ENCODE measurements around the gene E2F4. TPM values are rescaled to one million over a fixed set of nuclear protein-coding genes. Genes with fewer than 3 reads are reported as not detected.

The E2F4 gene
- total and polyA plus RNA-seq, 9 of the 15 experiments (the other 6 are each of a cell fraction or from before 2014, with no cell fraction given), result 9.7 to 139 (median 106) TPM

DNA sequence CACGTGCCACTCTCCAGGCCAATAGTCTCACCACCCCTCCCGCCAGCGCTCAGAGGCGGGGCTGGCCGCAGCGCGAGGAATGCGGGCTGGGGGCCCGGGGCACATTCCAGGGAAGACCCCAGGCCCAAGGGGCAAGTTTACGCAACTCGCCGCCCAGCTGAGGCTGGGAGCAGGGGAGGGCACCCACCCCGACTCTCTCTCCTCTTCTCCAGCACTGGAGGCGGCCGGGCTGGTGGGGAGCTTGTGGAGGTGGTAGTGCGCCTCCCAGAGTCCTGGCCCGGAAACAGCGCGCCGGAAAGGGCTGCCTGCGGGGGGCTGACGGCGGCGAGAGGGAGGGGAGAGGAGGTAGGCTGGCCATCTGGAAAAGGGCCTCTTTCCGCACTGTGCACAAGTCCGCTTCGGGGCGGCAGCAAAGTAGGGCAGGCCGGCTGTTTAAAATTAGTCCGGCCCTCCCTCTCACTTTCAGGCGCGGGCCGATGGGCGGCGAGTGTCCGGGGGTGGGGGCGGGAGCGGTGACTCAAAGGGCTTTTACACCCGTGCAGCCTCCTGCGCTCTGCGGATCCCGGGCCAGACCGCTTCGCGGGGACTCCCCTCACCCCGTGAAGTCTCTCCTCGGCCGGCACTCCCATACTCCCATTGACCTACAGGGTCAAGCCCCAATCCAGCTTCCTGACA, 54.3 kb downstream of the E2F4 start (continued):
- TF ChIP-seq, protein P1, sequence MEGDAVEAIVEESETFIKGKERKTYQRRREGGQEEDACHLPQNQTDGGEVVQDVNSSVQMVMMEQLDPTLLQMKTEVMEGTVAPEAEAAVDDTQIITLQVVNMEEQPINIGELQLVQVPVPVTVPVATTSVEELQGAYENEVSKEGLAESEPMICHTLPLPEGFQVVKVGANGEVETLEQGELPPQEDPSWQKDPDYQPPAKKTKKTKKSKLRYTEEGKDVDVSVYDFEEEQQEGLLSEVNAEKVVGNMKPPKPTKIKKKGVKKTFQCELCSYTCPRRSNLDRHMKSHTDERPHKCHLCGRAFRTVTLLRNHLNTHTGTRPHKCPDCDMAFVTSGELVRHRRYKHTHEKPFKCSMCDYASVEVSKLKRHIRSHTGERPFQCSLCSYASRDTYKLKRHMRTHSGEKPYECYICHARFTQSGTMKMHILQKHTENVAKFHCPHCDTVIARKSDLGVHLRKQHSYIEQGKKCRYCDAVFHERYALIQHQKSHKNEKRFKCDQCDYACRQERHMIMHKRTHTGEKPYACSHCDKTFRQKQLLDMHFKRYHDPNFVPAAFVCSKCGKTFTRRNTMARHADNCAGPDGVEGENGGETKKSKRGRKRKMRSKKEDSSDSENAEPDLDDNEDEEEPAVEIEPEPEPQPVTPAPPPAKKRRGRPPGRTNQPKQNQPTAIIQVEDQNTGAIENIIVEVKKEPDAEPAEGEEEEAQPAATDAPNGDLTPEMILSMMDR (IDR thresholded peaks at IDR 0.05 in 2 of 3, conservative IDR thresholded peaks at IDR 0.05 in 1 of 3; ENCODE audit: insufficient read depth in 2 of 3, low read depth in 1 of 3, low read length in 3 of 3), result peak; percentile 63 to 80 (median 75)
- peak; percentile 75 to 90 for TF ChIP-seq E2F6 (IDR thresholded peaks at IDR 0.05; ENCODE audit: borderline replicate concordance in 1 of 2, extremely low read depth in 1 of 2, insufficient read depth in 1 of 2, insufficient read length in 1 of 2, low read depth in 1 of 2, low read length in 1 of 2, poor library complexity in 1 of 2, severe bottlenecking in 1 of 2)
- TF ChIP-seq ZNF444 (CRISPR knock-in tag; IDR thresholded peaks at IDR 0.05), result no peak
- peak; percentile 77 for TF ChIP-seq CXXC5 (CRISPR knock-in tag; IDR thresholded peaks at IDR 0.05)
- no peak for TF ChIP-seq SNAPC5 (CRISPR knock-in tag; IDR thresholded peaks at IDR 0.05)
- TF ChIP-seq GATAD2A (IDR thresholded peaks at IDR 0.05), result peak; percentile 78
- peak; percentile 75; the same call in 1 of the 2 replicates for TF ChIP-seq MTA3 (IDR thresholded peaks at IDR 0.05; ENCODE audit: borderline replicate concordance)
- TF ChIP-seq NFATC3 (IDR thresholded peaks at IDR 0.05), result no peak
- TF ChIP-seq, protein P2, sequence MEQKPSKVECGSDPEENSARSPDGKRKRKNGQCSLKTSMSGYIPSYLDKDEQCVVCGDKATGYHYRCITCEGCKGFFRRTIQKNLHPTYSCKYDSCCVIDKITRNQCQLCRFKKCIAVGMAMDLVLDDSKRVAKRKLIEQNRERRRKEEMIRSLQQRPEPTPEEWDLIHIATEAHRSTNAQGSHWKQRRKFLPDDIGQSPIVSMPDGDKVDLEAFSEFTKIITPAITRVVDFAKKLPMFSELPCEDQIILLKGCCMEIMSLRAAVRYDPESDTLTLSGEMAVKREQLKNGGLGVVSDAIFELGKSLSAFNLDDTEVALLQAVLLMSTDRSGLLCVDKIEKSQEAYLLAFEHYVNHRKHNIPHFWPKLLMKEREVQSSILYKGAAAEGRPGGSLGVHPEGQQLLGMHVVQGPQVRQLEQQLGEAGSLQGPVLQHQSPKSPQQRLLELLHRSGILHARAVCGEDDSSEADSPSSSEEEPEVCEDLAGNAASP (IDR thresholded peaks at IDR 0.05), result no peak
- TF ChIP-seq NBN (IDR thresholded peaks at IDR 0.05; ENCODE audit: low read depth), result peak; percentile 26; the same call in 1 of the 2 replicates
- no peak for TF ChIP-seq CBX5 (IDR thresholded peaks at IDR 0.05; ENCODE audit: borderline replicate concordance, low read depth)
- no peak for TF ChIP-seq CCAR2 (IDR thresholded peaks at IDR 0.05; ENCODE audit: low read depth, low read length)
- no peak for TF ChIP-seq SMARCC2 (IDR thresholded peaks at IDR 0.05; ENCODE audit: low read depth)
- no peak for TF ChIP-seq ZNF639 (CRISPR knock-in tag; conservative IDR thresholded peaks at IDR 0.05 in 1 of 2, IDR thresholded peaks at IDR 0.05 in 1 of 2)
- TF ChIP-seq LCOR (CRISPR knock-in tag; IDR thresholded peaks at IDR 0.05), result peak; percentile 86
- TF ChIP-seq LARP7 (IDR thresholded peaks at IDR 0.05), result no peak
- no peak for TF ChIP-seq ZNF785 (CRISPR knock-in tag; IDR thresholded peaks at IDR 0.05)
- no peak for TF ChIP-seq SNRNP70 (optimal IDR thresholded peaks at IDR 0.05; ENCODE audit: low read depth, low read length)
- no peak for TF ChIP-seq ZNF174 (CRISPR knock-in tag; IDR thresholded peaks at IDR 0.05)
